ENCODE data around the gene CLIC6. TPM values are rescaled to one million over a fixed set of nuclear protein-coding genes. Genes with fewer than 3 reads are reported as not detected.

Gene CLIC6
- total RNA-seq, 1 experiment from 2014 or later: not detected

DNA sequence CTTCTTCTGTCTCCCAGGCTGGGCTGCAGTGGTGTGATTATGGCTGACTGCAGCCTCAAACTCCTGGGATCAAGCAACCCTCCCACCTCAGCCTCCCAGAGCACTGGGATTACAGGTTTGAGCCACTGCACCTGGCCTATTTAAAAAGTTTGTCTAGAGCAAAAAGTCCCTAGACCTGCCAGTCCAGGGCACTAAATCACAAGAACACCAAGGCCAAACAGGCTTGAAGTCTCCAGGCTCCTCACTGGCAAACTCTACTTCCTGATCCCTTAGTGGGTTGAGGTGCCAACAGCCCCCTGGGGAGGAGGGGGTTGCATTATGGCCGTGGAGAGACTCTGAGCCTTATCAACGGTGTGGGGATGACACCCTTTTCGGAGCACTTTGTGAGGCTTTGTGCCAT, 76.0 kb downstream of the CLIC6 start:
- peak overlapping the region; percentile 30; the same call in 1 of the 2 replicates for H3K4me2 ChIP-seq (ENCODE audit: low read length)
- H3K27me3 ChIP-seq (ENCODE audit: low read length): no peaks in the 10 kb centered on the region
- intact Hi-C loops (cut with micrococcal nuclease): loop anchor here (1.0 to 10.0 kb wide), 7 partner anchors 50 to 1190 kb away; no protein-coding TSS in a partner anchor
- H3K4me3 ChIP-seq (ENCODE audit: low read length): no peak overlapping the region
- H3K79me2 ChIP-seq (ENCODE audit: low read length): 0 out of 2 replicates have a peak, but pooled peaks cover 4% of the 10 kb centered on the region
- ChIA-PET POLR2A (ENCODE audit: unreplicated experiment) (interaction anchor here (0.8 kb wide), 1 partner anchor 144 kb away, joined by 3 read pairs; no protein-coding TSS in a partner anchor), CTCF (interaction anchor here (1.1 to 1.4 kb wide), 17 partner anchors 46 to 1094 kb away, joined by 3 to 23 read pairs (median 7); no protein-coding TSS in a partner anchor)
- no peak overlapping the region for H2AFZ ChIP-seq (ENCODE audit: low read length)
- no peaks in the 10 kb centered on the region for H4K20me1 ChIP-seq (ENCODE audit: low read length)
- no peaks in the 10 kb centered on the region for H3F3A ChIP-seq (ENCODE audit: low read length, unreplicated experiment)
- ATAC-seq: no peak
- no peaks in the 10 kb centered on the region for H3K36me3 ChIP-seq (ENCODE audit: low read depth, low read length)
- BruUV-seq (replicated peaks): no TSS peak
- no peaks in the 10 kb centered on the region for H3K9me2 ChIP-seq (replicated peaks; ENCODE audit: low read length)
- no peak overlapping the region for H3K9ac ChIP-seq (ENCODE audit: low read length)
- H3K9me3 ChIP-seq (ENCODE audit: low read length): no peaks in the 10 kb centered on the region
- TF ChIP-seq, protein P1, sequence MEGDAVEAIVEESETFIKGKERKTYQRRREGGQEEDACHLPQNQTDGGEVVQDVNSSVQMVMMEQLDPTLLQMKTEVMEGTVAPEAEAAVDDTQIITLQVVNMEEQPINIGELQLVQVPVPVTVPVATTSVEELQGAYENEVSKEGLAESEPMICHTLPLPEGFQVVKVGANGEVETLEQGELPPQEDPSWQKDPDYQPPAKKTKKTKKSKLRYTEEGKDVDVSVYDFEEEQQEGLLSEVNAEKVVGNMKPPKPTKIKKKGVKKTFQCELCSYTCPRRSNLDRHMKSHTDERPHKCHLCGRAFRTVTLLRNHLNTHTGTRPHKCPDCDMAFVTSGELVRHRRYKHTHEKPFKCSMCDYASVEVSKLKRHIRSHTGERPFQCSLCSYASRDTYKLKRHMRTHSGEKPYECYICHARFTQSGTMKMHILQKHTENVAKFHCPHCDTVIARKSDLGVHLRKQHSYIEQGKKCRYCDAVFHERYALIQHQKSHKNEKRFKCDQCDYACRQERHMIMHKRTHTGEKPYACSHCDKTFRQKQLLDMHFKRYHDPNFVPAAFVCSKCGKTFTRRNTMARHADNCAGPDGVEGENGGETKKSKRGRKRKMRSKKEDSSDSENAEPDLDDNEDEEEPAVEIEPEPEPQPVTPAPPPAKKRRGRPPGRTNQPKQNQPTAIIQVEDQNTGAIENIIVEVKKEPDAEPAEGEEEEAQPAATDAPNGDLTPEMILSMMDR (conservative IDR thresholded peaks at IDR 0.05; ENCODE audit: low read depth, low read length): no peak
- TF ChIP-seq EZH2phosphoT487 (IDR thresholded peaks at IDR 0.05; ENCODE audit: borderline replicate concordance, low read length) (no peak), EZH2 (IDR thresholded peaks at IDR 0.05; ENCODE audit: low read length, unreplicated experiment) (no peak)
- H3K27ac ChIP-seq (ENCODE audit: low read length): no peak overlapping the region
- DNase-seq: no peak
- H3K4me1 ChIP-seq (ENCODE audit: insufficient read depth, low read length): peaks cover 31% of the 10 kb centered on the region

DNA sequence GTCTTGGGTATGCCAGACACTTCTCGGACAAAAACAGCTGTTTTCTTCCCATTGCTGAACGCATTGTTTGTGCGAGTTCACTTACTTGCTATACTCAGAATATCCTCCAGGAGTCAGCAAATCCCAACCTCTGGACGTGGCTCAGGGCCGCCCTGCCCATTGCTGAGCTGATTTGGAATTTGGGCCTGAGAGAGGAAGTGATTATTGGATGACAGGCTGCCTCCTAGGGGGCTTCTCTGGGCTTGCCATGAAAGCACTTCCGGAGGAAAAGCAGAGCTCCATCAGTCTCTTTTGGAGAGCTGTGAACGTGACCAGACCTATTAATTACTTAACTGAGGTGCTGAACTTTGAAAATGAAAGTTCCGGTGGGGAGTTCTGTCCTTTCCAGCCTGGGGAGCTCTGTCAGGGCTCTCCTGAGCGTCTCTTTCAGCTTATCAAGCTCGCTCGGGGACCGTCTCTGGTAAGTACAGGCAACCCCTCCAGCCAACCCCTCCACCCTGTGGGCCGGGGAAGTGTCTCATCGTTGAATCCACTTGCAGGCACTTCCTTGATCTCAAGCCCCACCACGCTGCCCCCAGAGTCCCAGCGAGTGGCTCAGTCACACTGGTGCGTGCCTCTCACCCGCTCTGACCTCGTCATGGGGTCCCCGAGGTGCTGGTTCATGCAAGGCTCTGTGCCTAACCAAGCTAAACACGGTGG, 76.9 kb downstream of the CLIC6 start:
- Histone ChIP-seq H3K9me2 (replicated peaks; ENCODE audit: low read length) (no peaks in the 10 kb centered on the region), H2AFZ (ENCODE audit: low read length) (0 out of 2 replicates have a peak overlapping the region, but pooled peaks have one; percentile 23), H3K27ac (ENCODE audit: low read length) (no peak overlapping the region), H3K9me3 (ENCODE audit: low read length) (no peaks in the 10 kb centered on the region), H4K20me1 (ENCODE audit: low read length) (no peaks in the 10 kb centered on the region), H3K4me1 (ENCODE audit: insufficient read depth, low read length) (peaks cover 31% of the 10 kb centered on the region), H3K79me2 (ENCODE audit: low read length) (0 out of 2 replicates have a peak, but pooled peaks cover 4% of the 10 kb centered on the region), H3K9ac (ENCODE audit: low read length) (no peak overlapping the region), H3K4me2 (ENCODE audit: low read length) (peak overlapping the region; percentile 30), H3K4me3 (ENCODE audit: low read length) (no peak overlapping the region), H3F3A (ENCODE audit: low read length, unreplicated experiment) (no peaks in the 10 kb centered on the region), H3K36me3 (ENCODE audit: low read depth, low read length) (no peaks in the 10 kb centered on the region), H3K27me3 (ENCODE audit: low read length) (no peaks in the 10 kb centered on the region)
- intact Hi-C loops (cut with micrococcal nuclease): loop anchor here (1.0 to 10.0 kb wide), 7 partner anchors 50 to 1189 kb away; no protein-coding TSS in a partner anchor
- DNase-seq (peak; percentile 93), ATAC-seq (peak; percentile 68)
- POLR2A ChIA-PET (ENCODE audit: unreplicated experiment): interaction anchor here (0.6 to 0.8 kb wide), 3 partner anchors 91 to 143 kb away, joined by 3 to 5 read pairs (median 5); no protein-coding TSS in a partner anchor
- no peak for TF ChIP-seq EZH2phosphoT487 (IDR thresholded peaks at IDR 0.05; ENCODE audit: borderline replicate concordance, low read length)
- TF ChIP-seq, protein P1 (conservative IDR thresholded peaks at IDR 0.05; ENCODE audit: low read depth, low read length): peak; percentile 97
- no TSS peak for BruUV-seq (replicated peaks)
- CTCF ChIA-PET: interaction anchor here (0.6 to 1.4 kb wide), 28 partner anchors 9 to 1093 kb away, joined by 3 to 23 read pairs (median 6); no protein-coding TSS in a partner anchor
